NCI-H524 (cell line): ENCODE data around the gene UTRN.
A peak's percentile ranks its signal among the peaks of the same experiment; 100 is the strongest.

ENCODE experiments used
- DNase-seq, 2 experiments: peaks; one replicate each; lab custom pipeline; 2025; lab: John Stamatoyannopoulos, UW

The UTRN gene

DNA sequence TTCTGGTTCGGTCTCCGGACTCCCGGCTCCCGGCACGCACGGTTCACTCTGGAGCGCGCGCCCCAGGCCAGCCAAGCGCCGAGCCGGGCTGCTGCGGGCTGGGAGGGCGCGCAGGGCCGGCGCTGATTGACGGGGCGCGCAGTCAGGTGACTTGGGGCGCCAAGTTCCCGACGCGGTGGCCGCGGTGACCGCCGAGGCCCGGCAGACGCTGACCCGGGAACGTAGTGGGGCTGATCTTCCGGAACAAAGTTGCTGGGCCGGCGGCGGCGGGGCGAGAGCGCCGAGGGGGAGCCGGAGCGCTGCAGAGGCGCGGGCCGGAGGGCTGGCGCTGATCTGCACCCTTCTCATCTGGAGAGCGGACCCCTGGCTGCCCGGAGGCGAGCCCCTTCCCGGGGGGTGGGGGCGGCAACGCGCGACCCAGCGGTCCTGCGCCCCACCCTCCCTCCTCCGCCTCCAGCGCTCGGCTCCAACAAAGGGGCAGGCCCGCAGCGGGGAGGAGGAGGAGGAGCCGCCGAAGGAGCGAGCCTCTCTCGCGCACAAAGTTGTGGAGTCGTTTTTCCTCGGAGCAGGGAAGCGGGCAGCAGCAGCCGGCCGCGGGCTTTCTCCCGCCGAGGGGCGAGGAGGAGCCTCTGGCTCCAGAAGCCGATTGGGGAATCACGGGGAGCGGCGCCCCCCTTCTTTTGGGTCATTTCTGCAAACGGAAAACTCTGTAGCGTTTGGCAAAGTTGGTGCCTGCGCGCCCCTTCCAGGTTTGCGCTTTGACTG lies at the start of gene UTRN:
Gene UTRN (plus strand): TSS at position 553 of the 765 bp plus-strand sequence. CDS start 6,494 bp downstream, outside the sequence.
- DNase-seq: peak; percentile 50 to 70

DNA sequence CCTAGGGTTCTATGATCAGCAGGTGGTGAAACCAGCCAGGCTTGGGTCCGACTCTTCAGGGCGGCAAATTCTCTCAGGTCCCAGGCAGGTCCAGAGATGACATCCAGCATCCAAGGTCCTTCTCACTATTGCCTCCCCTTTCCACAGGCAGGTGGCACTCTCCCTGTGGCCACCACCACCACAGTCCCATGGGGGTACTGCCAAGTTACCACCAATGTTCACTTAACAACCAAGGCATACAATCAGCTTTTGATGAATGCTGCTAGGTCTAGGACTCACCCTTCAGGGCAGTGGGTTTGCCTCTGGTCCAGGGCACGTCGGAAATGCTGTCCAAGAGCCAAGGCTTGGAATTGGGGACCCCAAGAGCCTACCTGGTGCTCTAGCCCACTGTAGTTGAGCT lies 40.4 kb upstream of the UTRN start:
- DNase-seq: no peak

DNA sequence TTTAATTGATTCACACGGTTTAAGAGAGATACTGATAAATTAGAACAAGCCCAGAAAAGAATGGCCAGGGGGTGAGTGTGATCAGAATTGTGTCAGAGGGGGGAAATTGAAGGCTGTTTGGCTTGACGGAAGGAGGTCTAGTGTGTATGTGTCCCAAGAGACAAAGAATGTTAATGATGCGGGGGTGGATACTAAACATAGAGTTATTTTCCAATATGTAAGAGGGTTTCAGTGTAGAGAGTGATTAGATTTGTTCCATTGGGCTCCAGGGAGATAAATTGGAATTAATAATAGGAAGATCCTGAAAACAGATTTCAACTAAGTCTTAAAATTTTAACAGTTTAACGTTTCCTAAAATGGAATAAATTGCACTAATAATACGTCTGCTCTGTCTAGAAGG lies 38.1 kb upstream of the UTRN start:
- no peak for DNase-seq

DNA sequence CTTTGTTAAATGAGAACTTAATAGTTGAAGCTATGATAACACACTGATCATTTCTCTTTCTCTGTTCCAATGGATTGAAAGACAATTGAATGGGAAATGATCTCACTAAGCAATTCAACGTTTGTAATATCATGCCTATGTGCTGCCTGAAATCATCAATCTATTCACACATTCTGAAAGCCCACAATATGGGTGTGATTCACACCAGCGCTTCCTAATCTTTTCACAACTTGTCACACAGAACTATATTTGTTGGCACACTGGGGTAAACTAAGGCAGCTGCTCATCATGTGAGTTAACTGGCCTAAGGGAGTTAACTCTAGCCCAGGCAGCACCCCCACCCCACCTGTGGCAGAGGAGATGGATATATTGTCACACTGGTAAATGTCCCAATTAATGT lies 37.1 kb upstream of the UTRN start:
- no peak for DNase-seq

DNA sequence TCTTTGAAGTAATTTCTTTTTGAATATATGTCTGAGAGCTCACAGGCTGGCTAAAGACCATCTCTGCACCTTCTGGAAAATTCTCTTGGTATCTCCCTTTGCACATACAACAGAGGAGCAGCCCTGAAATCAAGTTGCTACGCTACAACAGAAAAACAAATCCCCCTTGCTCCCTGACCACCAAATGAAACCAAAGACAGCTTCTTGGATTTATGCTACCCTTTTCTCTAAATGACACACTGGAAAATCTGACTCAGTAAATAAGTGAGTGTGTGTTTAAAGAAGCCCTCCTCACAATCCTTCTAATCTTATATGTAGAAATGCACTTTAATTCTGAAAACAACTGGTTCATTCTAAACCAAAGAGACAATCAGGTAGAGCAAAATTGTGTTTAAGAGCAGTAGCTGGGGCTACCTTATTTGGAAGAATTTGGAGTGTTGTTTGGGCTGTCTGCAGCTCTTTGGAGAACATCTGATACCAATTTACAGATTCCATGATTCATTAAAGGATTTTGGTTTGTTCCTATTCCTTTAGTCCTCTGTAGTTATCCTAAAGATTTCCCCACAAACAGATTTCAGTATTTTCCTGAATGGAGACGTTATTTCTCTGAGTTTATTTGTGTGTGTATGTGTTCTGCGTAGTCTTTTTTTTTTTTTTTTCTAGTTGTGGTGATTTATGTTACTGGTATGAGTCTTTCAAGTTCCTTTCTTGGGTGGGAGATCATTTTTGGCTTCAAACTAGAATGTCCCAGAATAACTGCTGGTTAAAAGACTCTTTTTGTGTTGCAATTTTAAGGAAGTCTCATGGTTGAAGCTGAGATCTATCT lies 36.4 kb upstream of the UTRN start:
- no peak for DNase-seq

DNA sequence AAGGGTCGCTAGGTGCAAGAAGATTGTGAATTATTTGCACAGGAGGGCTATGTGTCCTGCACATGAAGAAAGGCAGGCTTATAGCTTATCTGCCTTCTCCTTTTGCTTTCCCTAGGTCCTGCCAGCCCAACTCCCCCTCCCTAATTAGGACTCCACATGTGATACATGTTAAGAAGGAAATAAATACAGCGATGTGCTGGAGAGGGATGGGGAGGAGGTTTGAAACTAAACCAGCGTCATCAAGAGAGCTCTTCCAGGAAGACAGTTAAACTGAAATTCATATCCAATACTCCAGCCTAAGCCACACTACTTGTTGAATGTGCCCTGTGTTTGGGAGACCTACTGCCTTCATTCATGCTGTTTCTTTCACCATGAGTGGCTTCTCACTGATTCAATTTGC lies 34.9 kb upstream of the UTRN start:
- no peak for DNase-seq

DNA sequence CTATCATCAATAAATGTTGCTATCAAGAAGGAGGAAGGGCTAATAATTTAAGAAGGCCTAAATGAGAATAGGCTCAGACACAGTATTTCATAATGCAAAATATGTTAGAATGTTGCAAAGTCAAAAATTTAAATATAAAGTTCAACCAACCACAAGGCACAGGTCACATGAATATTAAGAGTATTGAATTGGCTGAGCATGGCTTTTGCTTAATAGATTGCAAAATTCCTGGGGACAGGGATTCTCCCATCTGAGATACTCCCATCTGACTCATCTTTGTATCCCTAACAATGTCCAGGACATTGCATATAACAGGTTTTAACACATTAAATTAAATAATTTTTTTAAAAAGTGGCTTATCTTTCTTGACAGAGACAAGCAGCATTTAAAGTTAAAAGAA lies 32.9 kb upstream of the UTRN start:
- no peak for DNase-seq

DNA sequence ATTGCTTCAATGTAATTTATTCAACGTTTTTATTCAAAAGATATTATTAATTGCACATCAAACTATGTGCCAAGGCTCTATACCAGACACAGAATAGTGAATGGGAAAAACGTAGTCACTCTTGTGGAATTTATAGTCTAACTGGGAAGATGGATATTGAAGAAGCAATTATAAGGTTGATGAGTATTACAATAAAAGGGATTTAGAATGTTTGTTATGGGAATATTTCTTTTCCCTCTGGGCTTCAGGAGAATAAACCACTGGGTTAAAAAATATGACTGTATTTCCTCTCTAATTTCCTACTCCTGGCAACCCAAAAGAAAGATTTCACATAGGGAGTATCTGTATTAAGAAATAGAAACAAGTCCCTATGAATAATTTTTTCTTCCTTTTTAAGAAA lies 25.1 kb upstream of the UTRN start:
- DNase-seq: no peak

DNA sequence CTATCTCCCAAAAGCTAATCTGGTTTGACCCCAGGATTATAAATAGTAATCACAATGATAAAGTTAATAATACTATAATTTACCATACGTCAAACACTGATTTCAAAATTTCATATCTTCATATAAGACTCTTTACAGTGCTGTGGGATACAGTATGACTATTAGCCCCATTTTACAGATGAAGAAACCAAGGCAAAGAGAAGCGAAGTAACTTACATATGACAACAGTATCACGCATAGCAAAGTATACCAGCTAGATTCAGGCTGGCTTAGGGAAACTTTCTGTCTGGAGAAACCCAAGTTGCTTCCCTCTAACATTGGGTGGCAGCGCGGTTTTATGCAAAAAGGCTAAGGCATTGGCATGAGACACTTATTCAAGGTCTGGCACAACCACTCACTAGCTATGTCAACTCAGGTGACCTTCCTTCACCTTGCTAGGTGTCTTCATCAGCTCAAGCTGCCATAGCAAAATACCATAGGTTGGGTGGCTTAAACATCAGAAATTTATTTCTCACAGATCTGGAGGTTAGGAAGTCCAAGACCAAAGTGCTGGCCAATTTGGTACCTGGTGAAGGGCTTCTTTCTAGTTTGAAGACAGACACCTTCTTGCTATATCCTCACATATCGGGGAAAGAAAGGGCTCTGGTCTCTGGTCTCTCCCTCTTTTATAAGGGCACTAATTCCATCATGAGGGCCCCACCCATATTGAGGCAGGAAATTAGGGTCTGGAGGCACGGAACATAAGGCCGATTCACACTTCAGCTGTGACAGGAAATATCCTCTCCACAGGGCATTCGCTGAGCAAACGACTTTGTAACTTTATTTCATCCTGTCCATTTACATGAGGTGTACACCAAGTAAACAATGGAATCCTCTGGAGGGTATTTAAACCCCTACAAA lies 22.4 kb upstream of the UTRN start:
- no peak for DNase-seq

DNA sequence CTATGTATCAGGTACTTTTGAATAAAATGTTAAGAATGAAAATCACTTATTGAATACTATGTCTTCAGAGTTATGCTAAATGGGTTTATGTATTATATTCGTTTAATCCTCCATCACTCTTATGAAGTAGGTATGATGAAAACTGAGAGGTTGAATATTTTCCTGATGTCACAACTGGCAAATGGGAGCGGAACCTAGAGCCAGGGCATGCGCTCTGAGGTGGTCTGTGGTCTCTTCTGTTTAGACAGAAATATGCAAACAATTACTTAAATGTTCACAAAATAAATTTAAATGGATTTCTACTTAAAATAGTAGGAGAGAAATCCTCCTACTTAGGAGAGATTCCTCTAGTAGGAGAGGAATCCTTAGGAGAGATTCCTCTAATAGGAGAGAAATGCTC lies 21.3 kb upstream of the UTRN start:
- no peak for DNase-seq

DNA sequence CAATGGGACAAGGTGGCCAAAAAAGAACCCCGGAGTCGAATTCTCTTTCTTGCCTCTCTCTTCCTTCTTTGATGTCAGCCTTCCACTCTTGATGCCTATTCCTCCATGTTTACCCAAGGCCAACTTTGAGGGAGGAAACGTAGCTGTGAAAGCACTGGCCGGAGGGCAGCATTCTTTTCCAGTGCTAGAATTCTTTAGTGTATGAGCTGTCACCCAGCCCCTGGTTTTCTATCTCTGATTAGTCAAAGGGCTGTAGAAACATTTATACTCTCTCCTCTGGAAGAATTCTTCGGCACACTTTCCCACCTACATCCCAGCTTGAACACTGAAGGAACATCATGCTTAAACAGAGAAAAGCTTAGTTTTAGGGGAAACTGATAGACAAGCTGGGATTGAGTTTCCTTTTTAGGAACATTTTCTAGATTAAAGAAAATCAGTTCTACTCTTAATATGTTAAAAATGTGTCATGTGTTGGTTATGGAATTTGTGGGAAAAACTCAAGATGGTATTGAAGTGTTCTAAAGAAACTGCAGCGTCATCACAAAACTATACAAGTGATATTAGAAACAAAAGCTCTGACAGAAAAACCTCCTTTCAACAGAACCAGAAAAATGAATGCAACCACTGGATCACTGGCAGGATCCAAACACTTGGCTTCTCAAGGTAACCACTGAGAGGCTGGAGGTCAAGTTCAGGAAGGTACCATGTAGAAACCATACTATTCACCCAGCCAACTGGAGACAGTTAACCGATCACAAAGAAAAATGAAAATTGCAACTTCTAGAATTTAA lies 20.7 kb upstream of the UTRN start:
- DNase-seq: no peak

DNA sequence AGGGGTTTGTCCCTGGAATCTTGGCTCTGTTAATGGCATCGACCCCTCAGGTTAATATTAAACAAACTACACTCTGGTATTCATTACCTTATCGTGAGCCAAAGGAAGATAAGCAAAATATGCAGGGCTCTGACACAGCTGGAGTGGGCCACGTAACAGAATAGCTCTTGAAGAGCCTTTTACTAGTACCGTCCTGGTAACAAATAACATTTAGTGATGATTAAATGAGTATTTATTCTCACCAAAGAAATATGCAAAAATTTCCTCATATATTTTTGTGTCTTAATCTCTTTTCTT lies 20.1 kb upstream of the UTRN start:
- DNase-seq: no peak

DNA sequence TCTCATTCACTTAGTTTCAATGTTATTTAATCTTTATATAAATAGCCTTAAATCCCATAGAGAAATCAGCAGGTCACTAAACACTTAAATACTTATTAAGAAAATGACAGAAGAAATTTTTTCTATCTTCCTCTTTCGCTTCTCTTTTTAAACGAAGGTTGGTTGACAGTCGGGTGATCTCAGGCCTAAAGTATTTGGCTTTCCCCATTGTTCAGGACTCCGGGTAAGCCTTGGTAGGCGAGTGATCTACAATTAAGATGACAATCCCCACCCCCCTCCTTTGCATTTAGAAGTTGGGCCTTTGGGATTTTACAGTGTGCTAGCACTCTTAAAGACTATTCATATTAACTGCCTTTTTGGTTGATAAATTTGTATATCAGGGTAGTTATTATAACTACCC lies 19.7 kb upstream of the UTRN start:
- DNase-seq: no peak

DNA sequence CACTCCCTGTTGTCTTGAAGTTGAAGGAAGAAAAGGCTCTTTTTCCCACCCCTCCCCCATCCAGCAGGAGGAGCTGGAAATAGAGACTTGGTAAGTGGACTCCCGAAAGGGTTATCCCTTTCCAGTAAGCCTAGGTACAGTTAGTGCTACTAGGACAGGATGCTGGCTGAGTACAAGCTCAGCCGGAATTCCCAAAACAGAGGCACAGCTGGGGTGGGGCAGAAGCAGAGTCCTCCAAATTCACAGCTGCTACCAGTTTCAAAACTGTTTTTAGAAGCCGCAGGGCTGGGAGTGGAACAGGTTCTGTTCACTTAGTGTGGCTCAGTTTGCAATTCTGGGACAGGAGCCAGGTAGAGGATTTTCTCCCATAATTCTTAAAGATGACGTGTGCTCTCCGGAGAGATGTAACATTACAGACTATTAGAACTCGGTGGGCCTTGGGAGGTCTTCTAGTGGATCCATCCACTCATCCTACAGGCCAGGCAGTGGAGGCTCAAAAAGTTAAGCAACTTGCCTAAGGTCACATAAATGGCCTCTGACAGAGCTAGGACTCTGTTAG lies 19.0 kb upstream of the UTRN start:
- peak; percentile 96 for DNase-seq

DNA sequence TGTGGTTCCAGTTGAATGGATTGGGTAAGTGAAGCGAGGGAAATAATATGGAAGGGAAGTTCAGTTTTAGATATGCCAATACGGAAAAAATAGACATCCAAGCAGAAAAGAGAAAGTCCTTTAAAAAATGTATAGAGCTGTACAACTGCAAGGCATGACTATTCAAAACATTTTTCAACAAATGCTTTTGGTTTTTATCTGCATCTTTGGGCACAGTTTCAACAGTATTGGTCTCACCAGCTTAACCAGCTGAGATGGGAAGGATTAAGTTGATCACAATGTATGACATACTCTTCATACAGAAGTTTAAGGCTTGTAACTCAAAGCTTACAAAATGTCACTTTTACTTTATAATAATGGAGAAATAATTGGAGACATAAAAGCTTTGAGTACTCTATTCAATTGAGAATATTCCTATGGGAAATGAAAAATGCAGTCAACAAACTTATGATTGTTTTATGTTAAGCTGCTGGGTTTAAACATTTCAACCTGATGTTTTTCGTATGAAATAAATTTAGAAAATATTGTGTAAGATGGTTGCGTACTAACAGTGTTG lies 16.3 kb upstream of the UTRN start:
- DNase-seq: no peak

DNA sequence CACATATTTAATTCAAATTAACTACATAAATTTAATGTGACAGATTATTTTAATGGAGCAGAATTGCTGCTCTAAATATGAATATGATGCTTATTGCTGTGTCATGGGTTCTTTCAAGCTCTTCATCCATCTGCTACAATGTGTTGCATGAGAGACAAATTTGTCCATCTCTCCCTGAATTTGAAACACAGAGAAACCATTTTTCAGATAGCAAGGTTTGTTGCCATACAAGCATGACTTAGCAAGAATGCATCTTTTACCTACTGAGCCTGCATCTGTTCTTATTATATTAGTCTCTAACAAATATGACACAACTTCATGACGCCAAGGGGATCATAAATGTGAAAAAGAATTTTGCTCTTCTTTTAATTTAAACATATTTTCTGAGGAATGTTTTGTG lies 8.0 kb upstream of the UTRN start:
- no peak for DNase-seq

DNA sequence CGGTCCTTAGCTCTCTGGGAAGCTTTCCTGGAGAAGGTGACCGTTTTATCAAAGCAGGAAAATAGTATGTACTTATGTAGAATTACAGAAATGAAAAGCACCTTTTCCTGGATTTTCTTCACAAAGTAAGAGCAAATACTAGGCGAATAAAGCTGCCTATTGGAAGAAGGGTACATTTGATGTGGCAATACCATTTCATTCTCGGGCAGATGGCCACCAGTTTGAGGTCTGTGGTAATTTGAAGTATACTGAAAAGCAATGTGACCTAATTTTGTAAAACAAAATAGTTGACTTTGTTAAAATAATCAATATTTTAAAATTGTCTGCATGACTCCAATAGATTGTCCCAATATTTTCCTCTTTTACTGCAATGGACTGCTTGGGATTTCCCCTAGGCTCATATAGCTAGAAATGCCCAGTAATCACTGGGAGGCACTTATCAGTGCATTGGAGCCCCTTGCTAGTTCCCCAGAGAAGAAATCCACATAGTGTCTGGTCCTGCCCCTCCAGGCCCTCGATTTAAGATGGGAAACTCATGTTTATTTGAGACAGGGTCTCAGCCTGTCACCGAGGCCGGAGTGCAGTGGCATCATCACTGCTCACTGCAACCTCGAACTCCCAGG lies 7.4 kb upstream of the UTRN start:
- no peak for DNase-seq

DNA sequence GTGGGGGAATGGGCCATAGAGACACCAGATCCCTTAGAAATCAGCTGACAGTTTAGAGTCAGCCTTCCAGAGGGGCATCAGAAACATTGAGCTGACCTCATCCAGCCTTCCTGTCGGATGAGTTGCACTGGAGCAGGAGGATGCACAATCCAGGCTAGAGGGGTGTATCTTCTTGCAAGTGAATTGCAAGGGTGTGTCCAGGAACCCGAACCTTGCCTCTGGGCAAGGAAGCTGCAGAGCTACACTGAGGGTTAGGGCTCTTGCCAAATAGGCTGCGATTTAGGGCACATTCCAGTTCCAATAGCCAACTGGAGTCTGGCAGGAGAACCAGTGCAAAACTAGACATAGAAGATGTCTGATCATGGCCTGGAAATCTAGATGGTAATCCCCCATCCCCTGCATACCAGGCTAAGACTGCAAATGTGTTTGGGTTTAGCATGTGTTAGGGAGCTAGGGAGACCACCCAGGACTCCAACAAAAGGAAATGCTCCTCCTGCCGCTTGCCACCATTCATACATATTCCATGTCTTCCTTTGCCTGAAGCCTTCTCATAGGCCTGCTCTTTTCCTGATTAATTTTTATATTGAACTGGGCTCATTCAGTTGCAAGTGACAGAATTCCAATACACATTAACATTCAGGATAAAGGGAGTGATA lies 6.3 kb upstream of the UTRN start:
- no peak for DNase-seq

DNA sequence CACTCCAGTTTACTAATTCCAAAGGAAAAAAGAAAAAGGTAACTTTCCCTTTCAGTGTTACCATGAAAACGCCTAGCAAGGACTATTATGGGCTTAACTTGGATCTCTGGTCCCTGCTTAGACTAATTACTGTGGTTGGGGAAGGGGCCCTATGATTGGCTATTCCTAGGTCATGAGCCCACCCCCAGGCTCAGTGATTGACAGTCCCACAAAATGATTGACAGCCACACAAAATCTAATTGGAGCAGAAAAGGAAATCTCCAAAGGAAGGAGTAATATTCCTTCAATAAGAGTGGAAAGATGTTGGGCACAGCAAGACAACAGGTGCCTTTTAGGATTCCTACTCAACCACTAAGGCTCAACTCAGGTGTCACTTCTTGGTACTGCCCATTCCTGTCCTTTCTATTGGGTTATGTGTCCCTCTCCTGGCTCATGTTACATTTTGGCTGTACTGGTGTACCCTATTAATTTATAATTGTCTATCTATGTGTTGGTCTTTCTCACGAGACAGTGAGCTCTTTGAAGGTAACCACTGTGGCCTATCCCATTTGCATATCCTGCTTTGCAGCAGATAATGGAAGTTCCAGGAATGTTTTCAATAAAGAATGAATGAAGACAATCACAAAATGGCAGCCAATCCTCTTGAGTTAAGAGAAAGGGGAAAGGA lies 5.5 kb upstream of the UTRN start:
- no peak for DNase-seq
